ENCODE measurements around the gene PGGHG. TPM values are rescaled to one million over a fixed set of nuclear protein-coding genes. Genes with fewer than 3 reads are reported as not detected.

Gene PGGHG
- total and polyA plus RNA-seq, 10 of the 15 experiments (the other 5 are each of a cell fraction or from before 2014, with no cell fraction given) = 0.10 to 8.3 (median 1.8) TPM

- TF ChIP-seq TCF12 (IDR thresholded peaks at IDR 0.05; ENCODE audit: low read depth, low read length) (no peak), BCL11A (IDR thresholded peaks at IDR 0.05; ENCODE audit: low read depth, low read length) (no peak), MTA3 (IDR thresholded peaks at IDR 0.05; ENCODE audit: borderline replicate concordance, low read length) (peak; percentile 82; the same call in 1 of the 2 replicates), TBL1XR1 (IDR thresholded peaks at IDR 0.05; ENCODE audit: low read depth, low read length) (peak; percentile 65; the same call in 1 of the 2 replicates), FOXK2 (IDR thresholded peaks at IDR 0.05) (no peak), HDAC6 (IDR thresholded peaks at IDR 0.05; ENCODE audit: unreplicated experiment) (no peak), BHLHE40 (IDR thresholded peaks at IDR 0.05; ENCODE audit: borderline replicate concordance in 1 of 2, low read depth in 2 of 2, low read length in 1 of 2) (peak; percentile 98 to 99), HDGF (IDR thresholded peaks at IDR 0.05) (no peak)
Measured at GRCh38 chr11:326842-327580, 38.1 kb downstream of the PGGHG start (continued).

- no peaks in the 10 kb centered on the region for H4K20me1 ChIP-seq (ENCODE audit: control insufficient read depth, insufficient read depth)
- in situ Hi-C loops (cut with MboI) = no loop called here
- H3K4me2 ChIP-seq (ENCODE audit: control insufficient read depth, insufficient read depth) = peak overlapping the region; percentile 100
- DNase-seq (ENCODE audit: low read depth, low spot score) = no peak
- SMC1A ChIA-PET (ENCODE audit: uncharacterized antibody, unreplicated experiment) = interaction anchor here (0.7 to 4.5 kb wide), 6 partner anchors 11 to 60 kb away, joined by 3 to 42 read pairs (median 16); no protein-coding TSS in a partner anchor
- peak overlapping the region; percentile 56; the same call in 1 of the 2 replicates for H3K4me3 ChIP-seq
- H2AFZ ChIP-seq (ENCODE audit: control insufficient read depth, low read depth, low read length) = peak overlapping the region; percentile 80
- H3K79me2 ChIP-seq (ENCODE audit: control insufficient read depth, insufficient read depth, low read length) = peaks cover 4% of the 10 kb centered on the region
- no TSS peak for BruUV-seq (replicated peaks)
- no peaks in the 10 kb centered on the region for H3K27me3 ChIP-seq (replicated peaks in 1 of 2; ENCODE audit: control insufficient read depth in 2 of 2, insufficient read depth in 2 of 2, low read length in 1 of 2)
- intact Hi-C loops (cut with micrococcal nuclease; ENCODE audit: unreplicated experiment) = loop anchor here (1.0 kb wide), 1 partner anchor 23 kb away; no protein-coding TSS in a partner anchor
- H3K9me3 ChIP-seq (replicated peaks; ENCODE audit: control insufficient read depth, insufficient read depth, low read length) = peaks cover 3% of the 10 kb centered on the region; the same call in 1 of the 3 replicates
- no peak for ATAC-seq
- peak overlapping the region; percentile 100 for H3K27ac ChIP-seq (ENCODE audit: control insufficient read depth, insufficient read depth)
- CTCF ChIA-PET = interaction anchor here (0.6 to 5.4 kb wide), 11 partner anchors 11 to 120 kb away, joined by 3 to 43 read pairs (median 4); partner anchors contain the start of genes BET1L, PGGHG and RIC8A
- POLR2A ChIA-PET = interaction anchor here (0.8 to 6.0 kb wide), 10 partner anchors 10 to 77 kb away, joined by 3 to 86 read pairs (median 7); partner anchors contain the start of gene IFITM2
- peak overlapping the region; percentile 98 for H3K9ac ChIP-seq (ENCODE audit: control insufficient read depth, insufficient read depth, low read length)
- FAIRE-seq = no peak
- peaks cover 51% of the 10 kb centered on the region for H3K4me1 ChIP-seq (ENCODE audit: control insufficient read depth, insufficient read depth, low read length)
- 0 out of 2 replicates have a peak, but pooled peaks have one; percentile 58 for TF ChIP-seq MTA3 (IDR thresholded peaks at IDR 0.05; ENCODE audit: borderline replicate concordance, low read length)
- TF ChIP-seq, protein P1, sequence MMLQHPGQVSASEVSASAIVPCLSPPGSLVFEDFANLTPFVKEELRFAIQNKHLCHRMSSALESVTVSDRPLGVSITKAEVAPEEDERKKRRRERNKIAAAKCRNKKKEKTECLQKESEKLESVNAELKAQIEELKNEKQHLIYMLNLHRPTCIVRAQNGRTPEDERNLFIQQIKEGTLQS (IDR thresholded peaks at IDR 0.05; ENCODE audit: borderline replicate concordance, extremely low read depth, low read depth, low read length) = no peak
- RAD21 ChIA-PET (ENCODE audit: unreplicated experiment) = interaction anchor here (1.0 to 5.2 kb wide), 10 partner anchors 10 to 60 kb away, joined by 3 to 68 read pairs (median 6); partner anchors contain the start of gene IFITM2
- no peaks in the 10 kb centered on the region for H3K36me3 ChIP-seq (ENCODE audit: control insufficient read depth in 2 of 2, insufficient read depth in 2 of 2, low read length in 1 of 2)
- WGBS (ENCODE audit: insufficient coverage, insufficient replicate concordance, low lambda C conversion rate, missing lambda C conversion rate) = 100% methylated on average over 3 of the region's 3 CpGs
Measured at GRCh38 chr11:327581-327923, 38.6 kb downstream of the PGGHG start.

Measured in GM12878 (cell line).